GM19467 (cell line): ENCODE results near the gene ZNF81.
"Not testable (repeated sequence)": the region's sequence is repeated elsewhere in the genome, so short reads cannot be mapped to it uniquely, and the experiment has no call there.

Source experiments
- ATAC-seq: cut with Tn5 transposase; IDR thresholded peaks from one replicate; pipeline ENCODE4 v1.9.1; 2021; ENCODE audit warnings: mild to moderate bottlenecking, moderate library complexity; ENCODE audit not compliant: unreplicated experiment

The ZNF81 gene

GRCh38 chrX:47836164-47837072 is at the start of gene ZNF81:
TSS of gene ZNF81 (plus strand) at chrX:47836902. CDS start at chrX:47846268, 9,366 bp downstream.
- peak; percentile 90 for ATAC-seq

- no peak for ATAC-seq
These were observed 40.2 kb upstream of the ZNF81 start for GRCh38 chrX:47796433-47796906.

DNA sequence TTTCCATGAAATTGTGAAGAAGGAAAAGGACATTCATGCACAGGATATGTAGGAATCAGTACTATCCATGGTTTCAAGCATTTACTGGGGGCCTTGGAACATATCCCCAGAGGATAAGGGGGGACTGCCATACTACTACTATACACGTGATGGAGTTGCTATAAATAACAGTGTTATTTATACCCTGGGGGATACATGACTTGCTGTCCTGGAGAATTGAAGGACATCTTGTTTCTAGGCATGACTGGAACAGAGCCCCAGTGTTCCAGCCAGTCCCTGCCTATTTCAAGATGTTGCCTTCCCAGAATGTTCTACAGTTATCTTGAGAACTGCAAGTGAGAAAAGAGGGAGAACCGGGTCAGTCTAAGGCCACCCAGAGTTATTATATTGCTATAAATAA is 39.6 kb upstream of the ZNF81 start:
- no peak for ATAC-seq

- no peak for ATAC-seq
These were observed 37.8 kb upstream of the ZNF81 start for GRCh38 chrX:47798861-47799260.

DNA sequence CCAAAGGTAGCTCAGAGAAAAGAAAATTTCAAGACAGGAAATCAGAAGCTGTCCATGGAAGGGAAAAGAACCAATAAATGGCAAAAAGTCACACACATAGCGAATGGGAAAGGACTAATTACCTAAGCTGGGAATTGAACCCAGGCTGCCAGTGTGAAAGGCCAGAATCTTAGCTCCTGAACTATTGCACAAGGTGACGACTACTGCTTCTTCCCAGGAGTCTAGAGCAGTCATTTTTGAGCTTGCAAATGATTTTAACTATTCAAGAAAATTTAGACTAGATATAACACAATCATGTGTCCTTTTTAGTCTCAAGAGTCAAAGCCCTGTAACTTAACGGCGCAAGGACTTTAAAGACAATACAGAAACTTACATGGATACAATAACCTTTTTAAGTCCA is 34.1 kb upstream of the ZNF81 start:
- no peak for ATAC-seq

DNA sequence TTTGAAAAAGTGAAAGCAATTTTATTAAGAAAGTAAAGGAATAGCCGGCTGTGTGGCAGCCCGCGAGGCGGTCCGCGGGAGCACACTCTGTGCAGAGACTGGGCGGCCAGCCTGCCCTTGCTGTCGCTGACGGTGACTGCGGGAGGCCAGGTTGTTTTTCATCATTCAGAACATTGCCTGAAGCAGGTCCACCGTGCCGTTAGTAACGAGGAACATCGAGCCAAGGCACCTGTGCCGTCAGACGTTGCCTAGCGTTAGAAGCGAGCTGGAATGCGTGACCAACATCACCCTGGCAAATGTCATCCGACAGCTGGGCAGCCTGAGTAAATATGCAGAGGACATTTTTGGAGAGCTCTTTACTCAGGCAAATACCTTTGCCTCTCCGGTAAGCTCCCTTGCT is 33.6 kb upstream of the ZNF81 start:
- ATAC-seq, result not testable (repeated sequence)

DNA sequence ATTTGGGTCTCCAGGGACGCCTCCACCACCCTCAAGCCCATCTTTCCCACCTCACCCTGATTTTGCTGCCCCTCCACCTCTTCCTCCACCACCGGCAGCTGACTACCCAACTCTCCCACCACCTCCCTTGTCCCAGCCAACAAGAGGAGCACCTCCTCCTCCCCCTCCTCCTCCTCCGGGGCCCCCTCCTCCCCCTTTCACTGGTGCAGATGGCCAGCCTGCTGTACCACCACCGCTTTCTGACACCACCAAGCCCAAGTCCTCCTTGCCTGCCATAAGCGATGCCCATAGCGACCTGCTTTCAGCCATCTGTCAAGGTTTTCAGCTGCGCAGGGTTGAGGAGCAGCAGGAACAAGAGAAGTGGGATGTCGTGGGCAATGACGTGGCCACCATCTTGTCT is 32.4 kb upstream of the ZNF81 start:
- no peak for ATAC-seq

DNA sequence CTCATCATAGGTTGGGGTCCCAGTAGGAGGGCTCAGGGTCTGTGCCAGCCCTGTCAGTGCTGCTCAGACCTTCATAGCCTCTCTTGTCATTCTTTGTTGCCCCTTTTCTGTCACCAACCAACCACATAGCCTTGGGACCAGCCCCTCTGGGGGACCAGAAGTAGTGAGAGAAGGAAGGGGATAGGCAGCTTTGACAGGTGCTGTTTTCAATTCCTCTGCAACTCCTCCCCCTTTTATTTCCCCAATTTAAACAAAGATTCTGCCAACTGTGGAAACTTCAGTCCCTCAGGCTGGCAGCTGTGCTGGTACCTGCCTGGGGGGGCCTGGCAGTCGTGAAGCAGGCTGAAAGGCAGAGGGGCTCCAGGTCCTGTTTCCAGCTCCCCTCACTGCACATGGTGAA is 30.9 kb upstream of the ZNF81 start:
- not testable (repeated sequence) for ATAC-seq

DNA sequence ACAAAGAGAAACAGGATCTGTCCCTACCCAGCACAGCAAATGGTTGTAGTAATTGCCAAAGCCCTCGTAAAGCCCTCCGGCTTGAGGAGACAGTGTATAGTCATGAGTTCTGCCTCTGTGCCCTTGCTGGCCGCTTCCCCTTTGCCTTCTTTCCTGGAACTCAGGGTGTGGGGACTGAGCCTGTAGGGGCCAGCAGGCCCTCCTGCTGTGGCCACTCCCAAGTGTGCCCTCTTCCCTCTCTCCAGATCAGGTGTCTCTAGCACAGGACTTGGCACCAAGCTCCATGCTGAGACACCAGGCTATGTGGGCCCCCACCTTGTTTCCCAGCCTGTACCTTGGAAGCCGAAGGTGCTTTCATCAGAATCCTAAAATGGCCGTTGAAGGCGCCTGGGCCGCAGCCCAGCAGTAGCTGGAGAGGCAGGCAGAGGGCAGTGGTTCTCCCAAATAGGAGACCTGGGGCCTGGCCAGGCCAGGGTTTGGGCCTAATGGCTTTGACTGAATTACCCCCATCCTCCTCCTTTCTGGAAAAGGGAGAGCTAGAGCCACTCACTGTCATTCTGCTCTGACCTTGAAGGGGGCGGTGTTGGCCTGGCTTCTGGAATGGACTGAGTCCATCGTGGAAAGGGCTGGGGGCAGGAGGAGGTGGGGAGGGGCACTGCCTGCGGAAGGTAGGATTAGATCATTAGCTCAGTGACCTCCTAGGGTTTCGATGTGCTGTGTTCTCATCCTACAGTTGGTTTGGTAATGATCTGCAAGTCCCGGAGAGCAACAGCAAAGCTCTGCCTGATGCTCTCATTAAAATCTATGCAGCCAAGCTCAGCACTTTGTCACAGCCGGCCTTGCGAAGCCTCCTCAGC is 30.1 kb upstream of the ZNF81 start:
- not testable (repeated sequence) for ATAC-seq

GRCh38 chrX:47807272-47807538 is 29.5 kb upstream of the ZNF81 start:
- ATAC-seq, result not testable (repeated sequence)

DNA sequence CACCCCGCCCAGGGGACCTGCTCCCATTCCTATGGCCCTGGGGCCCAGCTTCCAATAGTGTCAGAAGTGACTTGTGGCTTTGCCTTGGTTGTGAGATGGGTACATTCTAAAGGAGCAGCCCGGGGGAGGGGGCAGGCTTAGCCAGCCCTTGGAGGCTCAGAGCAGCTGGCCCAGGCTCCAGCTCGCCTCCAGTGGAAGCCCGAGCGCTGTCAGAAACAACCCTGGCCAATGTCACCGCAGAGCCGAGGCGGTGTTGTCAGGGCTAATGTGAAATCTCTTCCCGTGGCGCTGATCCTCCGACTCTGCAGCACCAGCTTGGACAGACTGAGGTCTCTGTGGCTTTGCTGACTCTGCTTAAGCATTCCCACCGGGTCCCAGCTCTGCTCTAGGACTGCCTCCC is 29.2 kb upstream of the ZNF81 start:
- ATAC-seq, result no peak

DNA sequence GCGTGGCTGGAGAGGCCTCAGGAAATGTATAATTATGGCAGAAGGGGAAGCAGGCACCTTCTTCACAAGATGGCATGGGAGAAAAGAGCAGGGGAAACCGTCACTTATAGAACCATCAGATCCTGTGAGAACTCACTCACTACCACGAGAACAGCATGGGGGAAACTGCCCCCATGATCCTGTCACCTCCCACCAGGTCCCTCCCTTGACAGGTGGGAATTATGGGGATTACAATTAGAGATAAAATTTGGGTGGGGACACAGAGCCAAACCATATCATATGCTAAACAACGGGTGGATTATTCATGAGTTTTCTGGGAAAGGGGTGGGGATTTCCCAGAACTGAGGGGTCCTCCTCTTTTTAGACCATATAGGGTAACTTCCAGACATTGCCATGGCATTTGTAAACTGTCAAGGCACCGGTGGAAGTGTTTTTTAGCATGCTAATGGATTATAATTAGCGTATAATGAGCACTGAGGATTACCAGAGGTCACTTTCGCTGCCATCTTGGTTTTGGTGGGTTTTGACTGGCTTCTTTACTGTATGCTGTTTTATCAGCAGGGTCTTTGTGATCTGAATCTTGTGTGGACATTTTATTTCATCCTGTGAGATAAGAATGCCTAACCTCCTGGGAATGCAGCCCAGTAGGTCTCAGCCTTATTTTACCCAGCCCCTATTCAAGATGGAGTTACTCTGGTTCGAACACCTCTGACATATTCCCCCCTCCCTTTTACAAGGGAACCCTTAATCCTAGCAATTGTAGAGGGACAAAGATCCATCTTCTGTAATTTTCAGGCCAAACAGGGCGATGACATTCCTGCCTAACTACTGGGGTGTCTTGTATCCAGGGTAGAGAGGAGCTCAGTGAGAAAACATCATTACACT is 27.6 kb upstream of the ZNF81 start:
- ATAC-seq, result no peak

- no peak for ATAC-seq
These were observed 21.9 kb upstream of the ZNF81 start for GRCh38 chrX:47814851-47815250.

GRCh38 chrX:47815901-47816845 is 20.5 kb upstream of the ZNF81 start:
- ATAC-seq, result no peak

- no peak for ATAC-seq
These were observed 19.3 kb upstream of the ZNF81 start for GRCh38 chrX:47817421-47817820.

GRCh38 chrX:47817897-47818296 is 18.8 kb upstream of the ZNF81 start:
- no peak for ATAC-seq

- ATAC-seq, result no peak
These were observed 7.7 kb upstream of the ZNF81 start for GRCh38 chrX:47828984-47829383.

- ATAC-seq, result no peak
These were observed 4.9 kb upstream of the ZNF81 start for GRCh38 chrX:47831788-47832187.

DNA sequence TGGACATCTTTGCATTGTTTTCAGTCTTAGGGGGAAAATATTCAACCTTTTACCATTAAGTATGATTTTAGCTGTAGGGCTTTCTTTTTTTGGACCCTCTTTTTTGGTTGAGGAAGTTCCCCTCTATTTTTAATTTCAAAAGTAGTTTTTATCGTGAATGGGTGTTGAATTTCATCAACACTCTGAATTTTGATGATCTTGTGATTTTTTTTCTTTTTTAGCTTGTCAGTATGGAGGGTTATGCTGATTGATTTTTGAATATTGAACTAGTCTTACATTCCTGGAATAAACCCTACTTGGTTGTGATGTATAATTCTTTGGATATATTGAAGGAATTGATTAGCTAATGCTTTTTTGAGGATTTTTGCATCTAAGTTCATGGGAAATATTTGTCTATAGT is 1.7 kb downstream of the ZNF81 start:
- no peak for ATAC-seq

GRCh38 chrX:47840111-47840510 is 3.4 kb downstream of the ZNF81 start:
- no peak for ATAC-seq
